Memory B cell (primary cell): Measurements from ENCODE around the gene ST3GAL6.
A peak's percentile ranks its signal among the peaks of the same experiment; 100 is the strongest.
"Not testable (repeated sequence)": the region's sequence is repeated elsewhere in the genome, so short reads cannot be mapped to it uniquely, and the experiment has no call there.

ENCODE experiments used
- ATAC-seq: fragments of 150-1000 bp; cut with Tn5 transposase; 2 replicates; pipeline ENCODE4 v1.10.0; 2021; ENCODE audit warnings: low read depth, mild to moderate bottlenecking, moderate library complexity
- DNase-seq, 2 donors: peaks; one replicate each; pipeline ENCODE4 v3.0.0; 2022; ENCODE audit warnings: low spot score in 2 of 2
- H3K27ac Mint-ChIP-seq: one replicate; pipeline ENCODE4 v1.8.0; 2022; ENCODE audit warnings: mild to moderate bottlenecking, moderate library complexity, mixed read lengths
- H3K27me3 Mint-ChIP-seq: one replicate; pipeline ENCODE4 v1.8.0; 2022; ENCODE audit warnings: mixed read lengths
- H3K36me3 Mint-ChIP-seq: one replicate; pipeline ENCODE4 v1.8.0; 2022; ENCODE audit warnings: mild to moderate bottlenecking, mixed read lengths
- H3K4me1 Mint-ChIP-seq: one replicate; pipeline ENCODE4 v1.8.0; 2022; ENCODE audit warnings: mixed read lengths
- H3K4me3 Mint-ChIP-seq: one replicate; pipeline ENCODE4 v1.8.0; 2022; ENCODE audit warnings: mild to moderate bottlenecking, moderate library complexity, mixed read lengths
- H3K9me3 Mint-ChIP-seq: one replicate; pipeline ENCODE4 v1.8.0; 2022; ENCODE audit warnings: mixed read lengths

The ST3GAL6 gene

DNA sequence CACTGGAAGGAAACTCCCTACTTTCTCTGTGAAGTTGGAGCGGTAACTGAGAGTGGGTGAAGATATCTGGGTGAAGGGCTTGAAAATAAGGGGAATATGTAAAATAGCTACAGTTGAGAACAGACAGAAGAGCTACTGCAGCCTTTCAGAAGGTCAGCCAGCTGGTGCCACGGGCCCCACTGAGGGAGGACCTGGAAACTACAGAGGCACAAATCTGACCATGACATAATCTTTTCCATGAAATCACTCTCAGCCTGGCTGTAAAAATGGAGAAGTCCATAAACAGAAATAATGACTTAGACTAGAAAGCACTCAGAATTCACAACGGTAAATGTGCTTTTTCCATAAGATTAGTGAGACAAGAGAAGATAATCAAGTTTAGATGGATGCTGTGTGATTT is 46.4 kb downstream of the ST3GAL6 start:
- Mint-ChIP-seq H3K9me3 (no peaks in the 10 kb centered on the region), H3K27me3 (no peaks in the 10 kb centered on the region), H3K36me3 (peaks cover 2% of the 10 kb centered on the region), H3K4me1 (no peaks in the 10 kb centered on the region), H3K27ac (no peak overlapping the region), H3K4me3 (no peak overlapping the region)
- ATAC-seq = no peak
- DNase-seq = no peak

DNA sequence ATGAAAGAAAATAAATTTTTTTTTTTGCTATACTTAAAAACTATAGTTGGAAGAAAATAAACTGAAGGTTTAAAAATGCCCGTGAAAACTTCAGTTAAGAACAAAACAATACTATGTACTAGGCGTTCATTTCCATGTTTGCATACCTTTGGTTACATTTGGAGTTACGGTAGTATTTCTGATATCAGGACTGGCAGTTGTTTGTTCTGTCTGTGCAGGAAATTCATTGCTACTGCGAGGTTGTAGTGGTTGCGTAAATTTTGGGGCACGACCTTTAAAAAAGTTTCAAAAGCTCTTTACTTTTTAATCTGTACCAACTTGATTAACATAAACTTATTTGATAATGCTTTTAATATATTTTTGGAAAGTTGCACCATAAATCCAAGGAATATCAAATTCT is 47.9 kb downstream of the ST3GAL6 start:
- Mint-ChIP-seq H3K4me1 (no peaks in the 10 kb centered on the region), H3K27me3 (no peaks in the 10 kb centered on the region), H3K36me3 (peaks cover 2% of the 10 kb centered on the region), H3K27ac (no peak overlapping the region), H3K4me3 (no peak overlapping the region), H3K9me3 (no peaks in the 10 kb centered on the region)
- no peak for ATAC-seq
- no peak for DNase-seq

DNA sequence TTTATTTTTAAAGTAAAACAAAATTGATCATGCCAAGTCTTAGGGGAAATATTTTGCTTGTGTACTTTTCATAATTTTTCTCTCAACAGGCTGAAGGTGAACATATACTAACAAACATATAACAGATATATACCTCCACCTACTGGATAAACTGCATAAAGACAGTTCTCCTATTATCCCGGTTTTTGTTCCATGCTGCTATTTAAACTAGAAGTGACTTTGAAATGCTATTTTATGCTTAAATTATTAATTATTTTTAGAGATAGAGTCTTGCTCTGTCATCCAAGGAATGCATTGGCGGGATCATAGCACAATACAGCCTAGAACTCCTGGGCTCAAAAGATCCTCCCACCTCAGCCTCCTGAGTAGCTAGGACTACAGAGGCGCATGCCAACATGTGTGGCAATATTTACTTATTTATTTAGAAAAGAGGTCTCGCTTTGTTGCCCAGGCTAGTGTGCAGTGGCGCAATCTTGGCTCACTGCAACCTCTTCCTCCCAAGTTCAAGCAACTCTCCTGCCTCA is 49.8 kb downstream of the ST3GAL6 start:
- H3K4me3 Mint-ChIP-seq = no peak overlapping the region
- H3K27me3 Mint-ChIP-seq = no peaks in the 10 kb centered on the region
- H3K4me1 Mint-ChIP-seq = no peaks in the 10 kb centered on the region
- no peaks in the 10 kb centered on the region for H3K9me3 Mint-ChIP-seq
- no peaks in the 10 kb centered on the region for H3K36me3 Mint-ChIP-seq
- no peak for ATAC-seq
- H3K27ac Mint-ChIP-seq = no peak overlapping the region
- no peak for DNase-seq

DNA sequence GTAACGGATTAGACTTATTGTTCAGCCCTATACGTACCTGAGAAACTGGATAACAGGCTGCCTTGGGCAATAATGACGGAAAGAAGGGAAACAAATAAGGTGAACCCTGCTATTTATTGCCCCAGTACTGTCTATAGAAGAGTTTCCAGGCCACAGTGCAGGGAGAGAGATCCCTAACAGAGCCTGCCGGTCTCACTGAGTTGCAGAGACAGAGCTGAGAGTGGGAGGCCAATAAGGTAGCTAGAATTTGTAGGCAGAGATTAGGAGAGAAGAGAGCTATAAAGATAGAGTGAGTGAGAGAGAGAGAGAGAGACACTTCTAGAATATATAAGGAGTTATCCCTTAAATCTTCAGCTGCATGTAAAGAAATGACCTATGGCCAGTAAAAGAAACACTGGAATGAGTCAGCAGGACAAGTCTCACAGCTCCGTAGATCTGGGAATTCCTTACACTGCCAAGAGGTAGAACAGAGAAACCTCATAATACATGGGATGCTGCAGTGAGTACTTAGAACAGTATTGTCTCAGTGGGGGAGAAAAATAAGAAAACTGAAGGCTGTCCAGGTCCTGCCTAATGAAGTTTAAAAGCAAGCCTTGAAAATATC is 51.8 kb downstream of the ST3GAL6 start:
- no peak for ATAC-seq
- no peaks in the 10 kb centered on the region for H3K9me3 Mint-ChIP-seq
- H3K36me3 Mint-ChIP-seq = no peaks in the 10 kb centered on the region
- no peak for DNase-seq
- H3K4me1 Mint-ChIP-seq = no peaks in the 10 kb centered on the region
- no peak overlapping the region for H3K27ac Mint-ChIP-seq
- H3K4me3 Mint-ChIP-seq = no peak overlapping the region
- H3K27me3 Mint-ChIP-seq = no peaks in the 10 kb centered on the region

DNA sequence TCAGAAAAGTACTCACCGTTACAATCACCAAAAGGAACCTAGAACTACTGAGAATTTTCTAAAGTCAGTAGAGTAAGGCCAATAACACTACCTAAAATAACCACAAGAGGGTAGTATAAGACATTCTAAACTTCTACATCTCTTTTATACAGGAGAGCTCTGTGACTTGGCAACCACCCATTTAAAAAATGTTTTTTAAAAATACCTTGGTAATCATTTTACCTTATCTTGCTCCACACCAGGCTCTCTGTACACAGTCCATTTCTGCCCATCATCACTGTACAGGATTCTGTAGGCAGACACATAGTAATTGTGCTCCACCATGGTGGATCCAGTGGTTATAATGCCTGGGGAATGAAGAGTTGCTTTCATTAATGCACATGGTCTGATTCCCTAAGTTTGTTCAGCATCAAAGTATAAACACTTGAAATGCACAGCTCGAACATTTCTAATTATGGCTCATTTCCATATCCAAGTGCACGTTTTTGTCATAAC is 54.5 kb downstream of the ST3GAL6 start:
- Mint-ChIP-seq H3K36me3 (no peaks in the 10 kb centered on the region), H3K27me3 (no peaks in the 10 kb centered on the region), H3K4me1 (no peaks in the 10 kb centered on the region), H3K27ac (no peak overlapping the region), H3K4me3 (no peak overlapping the region), H3K9me3 (no peaks in the 10 kb centered on the region)
- DNase-seq (peak in 1 of 2 donors; percentile 20), ATAC-seq (peak; percentile 53)

DNA sequence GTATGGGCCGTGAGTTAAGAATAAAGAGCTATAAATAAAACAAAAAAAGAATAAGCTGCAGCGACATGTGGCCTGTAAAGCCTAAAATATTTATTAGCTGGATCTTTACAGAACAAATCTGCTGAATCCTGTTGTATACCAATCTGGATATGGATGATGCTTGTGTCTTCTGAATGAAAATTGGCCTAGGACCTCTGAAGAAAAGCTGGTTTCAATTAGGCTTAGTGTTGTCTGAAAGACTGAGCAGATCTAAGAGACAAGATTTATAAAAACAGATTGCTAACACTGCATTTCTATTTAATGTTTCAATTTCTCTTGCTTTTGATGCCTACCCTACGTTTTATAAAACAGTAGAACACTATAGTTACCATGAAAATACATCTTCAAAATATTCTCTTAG is 57.9 kb downstream of the ST3GAL6 start:
- Mint-ChIP-seq H3K27me3 (peaks cover 2% of the 10 kb centered on the region), H3K36me3 (no peaks in the 10 kb centered on the region), H3K9me3 (no peaks in the 10 kb centered on the region), H3K27ac (no peak overlapping the region), H3K4me1 (no peaks in the 10 kb centered on the region), H3K4me3 (no peak overlapping the region)
- ATAC-seq (no peak), DNase-seq (no peak)

DNA sequence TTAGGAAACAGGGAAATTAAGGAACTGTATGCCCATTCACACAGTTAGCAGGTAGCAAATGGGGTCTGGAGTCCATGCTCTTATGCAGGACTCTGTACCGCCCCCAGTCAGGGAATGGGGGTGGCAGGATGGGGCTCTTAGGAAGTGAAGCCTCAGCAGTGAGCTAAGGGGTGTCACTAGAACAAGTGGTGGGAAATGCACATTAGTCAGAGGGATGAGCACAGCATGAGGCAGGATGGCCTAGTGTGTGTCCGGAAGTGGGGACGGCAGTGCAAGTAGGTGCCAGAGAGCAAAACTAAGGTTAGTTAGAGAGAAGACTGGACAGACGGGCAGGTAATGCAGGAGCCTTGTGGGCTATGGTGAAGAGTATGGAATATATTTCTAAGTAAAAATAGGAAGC is 60.7 kb downstream of the ST3GAL6 start:
- no peak for DNase-seq
- Mint-ChIP-seq H3K4me1 (no peaks in the 10 kb centered on the region), H3K9me3 (peaks cover 1% of the 10 kb centered on the region), H3K36me3 (no peaks in the 10 kb centered on the region), H3K4me3 (no peak overlapping the region), H3K27me3 (peaks cover 2% of the 10 kb centered on the region), H3K27ac (no peak overlapping the region)
- no peak for ATAC-seq

DNA sequence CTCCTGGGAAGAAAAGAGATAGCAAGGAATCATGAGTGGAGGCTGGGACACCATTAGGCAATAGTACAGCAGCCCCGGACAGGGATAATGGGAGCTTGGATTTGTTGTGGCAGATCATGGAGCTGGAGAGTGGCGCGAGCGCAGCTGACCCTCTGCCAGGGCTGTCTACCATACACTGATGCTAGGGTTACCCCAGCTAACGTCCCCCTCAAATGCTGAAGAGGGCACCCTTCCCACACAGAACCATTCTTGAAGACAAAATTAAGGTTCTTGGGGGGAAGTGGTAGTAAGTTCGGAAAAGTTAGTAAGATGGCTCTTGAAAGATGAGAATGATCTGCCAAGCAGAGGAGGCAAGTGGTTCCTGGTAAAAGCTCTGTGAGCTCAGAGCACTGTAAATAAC is 61.1 kb downstream of the ST3GAL6 start:
- H3K4me1 Mint-ChIP-seq = no peaks in the 10 kb centered on the region

DNA sequence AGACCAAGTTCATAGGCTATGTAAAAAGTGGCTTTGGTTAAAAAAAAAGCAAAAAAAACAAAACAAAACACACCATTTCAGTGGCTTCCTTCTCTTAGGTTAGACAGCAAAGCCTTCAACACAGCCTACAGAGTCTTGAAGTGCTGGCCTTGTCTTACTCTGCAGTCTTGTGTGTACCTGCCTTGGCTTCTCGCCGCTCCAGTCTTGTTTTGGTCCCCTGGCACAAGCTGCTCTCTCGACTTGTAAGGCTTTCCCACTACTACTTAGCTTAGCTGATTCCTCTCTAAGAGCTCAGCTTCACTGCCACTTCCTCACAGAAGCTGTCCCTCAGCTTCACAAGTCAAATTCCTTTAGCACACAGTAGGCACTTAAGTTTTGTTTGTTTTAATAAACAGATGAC is 63.0 kb downstream of the ST3GAL6 start:
- Mint-ChIP-seq H3K27ac (no peak overlapping the region), H3K9me3 (peaks cover 7% of the 10 kb centered on the region), H3K27me3 (peaks cover 2% of the 10 kb centered on the region), H3K36me3 (no peaks in the 10 kb centered on the region), H3K4me1 (no peaks in the 10 kb centered on the region), H3K4me3 (no peak overlapping the region)
- ATAC-seq (no peak), DNase-seq (no peak)

More for the DNA sequence above, 61.1 kb downstream of the ST3GAL6 start:
- peaks cover 2% of the 10 kb centered on the region for H3K9me3 Mint-ChIP-seq
- H3K4me3 Mint-ChIP-seq = no peak overlapping the region
- no peaks in the 10 kb centered on the region for H3K36me3 Mint-ChIP-seq
- H3K27me3 Mint-ChIP-seq = peaks cover 2% of the 10 kb centered on the region
- DNase-seq = no peak
- no peak overlapping the region for H3K27ac Mint-ChIP-seq
- ATAC-seq = no peak

DNA sequence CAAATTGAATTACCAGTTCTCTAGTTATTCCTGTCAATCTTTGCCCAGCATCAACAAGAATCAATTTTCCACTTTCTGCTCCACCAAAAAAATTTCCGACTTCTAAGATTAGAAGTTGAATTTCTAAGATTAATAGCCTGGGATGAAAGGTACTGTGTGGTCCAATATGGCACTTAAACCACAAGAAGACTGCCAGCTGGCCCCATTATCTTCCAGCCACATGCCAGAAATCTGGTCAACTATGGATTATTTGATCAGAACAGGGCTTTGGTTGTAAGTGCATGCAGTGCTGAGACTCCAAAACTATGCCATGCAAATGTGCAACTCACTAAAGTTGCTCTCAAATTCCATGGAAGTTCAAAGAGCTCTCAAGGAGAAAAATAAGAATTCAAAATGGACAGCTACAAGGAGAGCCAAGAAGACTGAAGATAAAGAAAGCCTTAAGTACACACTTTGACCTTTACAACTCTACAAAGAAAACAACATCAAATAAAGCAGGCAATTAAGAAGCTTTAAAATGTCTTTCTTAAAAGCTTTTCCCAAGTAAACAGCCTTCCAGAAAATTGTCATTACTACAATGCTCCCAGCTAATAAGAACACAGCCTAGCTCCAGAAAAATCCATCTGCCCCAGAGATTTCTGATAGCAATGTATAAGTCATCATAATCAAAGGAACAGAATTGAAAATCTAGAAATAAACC is 64.2 kb downstream of the ST3GAL6 start:
- Mint-ChIP-seq H3K36me3 (no peaks in the 10 kb centered on the region), H3K9me3 (peaks cover 9% of the 10 kb centered on the region), H3K27me3 (peaks cover 2% of the 10 kb centered on the region), H3K4me1 (no peaks in the 10 kb centered on the region), H3K27ac (no peak overlapping the region), H3K4me3 (no peak overlapping the region)
- no peak for DNase-seq
- no peak for ATAC-seq

DNA sequence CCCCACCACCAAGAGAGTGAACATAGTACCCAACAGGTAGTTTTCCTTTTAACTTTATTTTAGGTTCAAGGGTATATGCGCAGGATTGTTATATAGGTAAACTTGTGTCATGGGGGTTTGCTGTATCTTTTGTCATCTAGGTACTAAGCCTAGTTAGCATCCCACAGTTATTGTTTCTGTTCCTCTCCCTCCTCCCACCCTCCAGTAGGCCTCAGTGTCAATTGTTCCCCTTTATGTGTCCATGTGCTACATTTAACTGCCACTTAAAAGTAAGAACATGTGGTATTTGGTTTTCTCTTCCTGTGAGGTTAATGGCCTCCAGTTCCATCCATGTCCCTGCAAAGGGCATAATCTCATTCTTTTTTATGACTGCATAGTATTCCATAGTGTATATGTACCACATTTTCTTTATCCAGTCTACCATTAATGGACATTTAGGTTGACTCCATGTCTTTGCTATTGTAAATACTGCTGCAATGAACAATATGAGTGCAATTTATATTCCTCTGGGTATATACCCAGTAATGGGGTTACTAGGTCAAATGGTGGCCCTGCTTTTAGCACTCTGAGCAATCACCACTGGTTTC is 66.2 kb downstream of the ST3GAL6 start:
- Mint-ChIP-seq H3K9me3 (peaks cover 9% of the 10 kb centered on the region), H3K27ac (no peak overlapping the region), H3K36me3 (no peaks in the 10 kb centered on the region), H3K4me3 (no peak overlapping the region), H3K4me1 (no peaks in the 10 kb centered on the region), H3K27me3 (no peaks in the 10 kb centered on the region)
- ATAC-seq (no peak), DNase-seq (no peak)

DNA sequence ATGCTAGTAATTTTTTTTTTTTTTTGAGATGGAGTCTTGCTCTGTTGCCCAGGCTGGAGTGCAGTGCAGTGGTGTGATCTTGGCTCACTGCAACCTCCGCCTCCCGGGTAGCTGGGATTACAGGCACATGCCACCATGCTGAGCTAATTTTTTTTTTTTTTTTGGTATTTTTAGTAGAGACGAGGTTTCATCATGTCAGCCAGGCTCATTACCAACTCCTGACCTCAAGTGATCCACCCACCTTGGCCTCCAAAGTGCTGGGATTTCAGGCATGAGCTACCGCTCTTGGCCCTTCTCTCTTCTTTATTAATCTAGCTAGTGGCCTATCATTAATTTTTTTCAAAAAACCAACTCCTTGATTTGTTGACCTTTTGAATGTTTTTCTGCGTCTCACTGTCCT is 67.9 kb downstream of the ST3GAL6 start:
- H3K9me3 Mint-ChIP-seq, H3K36me3 Mint-ChIP-seq, H3K4me3 Mint-ChIP-seq, H3K27me3 Mint-ChIP-seq, ATAC-seq, DNase-seq, H3K4me1 Mint-ChIP-seq, H3K27ac Mint-ChIP-seq: not testable (repeated sequence)

DNA sequence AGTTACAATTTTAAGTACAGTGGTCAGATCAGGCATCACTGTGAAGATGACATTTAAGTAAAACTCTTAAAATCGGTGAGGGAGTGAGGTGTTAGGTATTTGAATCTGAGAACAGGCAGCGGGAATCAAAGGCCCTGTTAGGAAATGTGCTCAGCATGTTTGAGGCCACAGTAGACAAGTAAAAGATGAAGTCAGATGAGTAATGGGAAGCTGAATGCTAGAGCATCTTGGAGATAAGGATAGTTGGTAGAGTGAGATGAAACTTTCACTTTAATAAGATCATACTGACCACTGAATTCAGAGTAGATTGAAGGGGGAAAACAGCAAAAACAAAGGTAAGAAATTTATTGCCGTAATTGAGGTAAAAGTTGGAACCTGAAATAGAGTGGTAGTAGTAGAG is 76.7 kb downstream of the ST3GAL6 start:
- Mint-ChIP-seq H3K4me3 (no peak overlapping the region), H3K4me1 (no peaks in the 10 kb centered on the region), H3K36me3 (peaks cover 3% of the 10 kb centered on the region), H3K27me3 (peaks cover 4% of the 10 kb centered on the region), H3K27ac (no peak overlapping the region), H3K9me3 (peaks cover 2% of the 10 kb centered on the region)
- DNase-seq (no peak), ATAC-seq (no peak)

DNA sequence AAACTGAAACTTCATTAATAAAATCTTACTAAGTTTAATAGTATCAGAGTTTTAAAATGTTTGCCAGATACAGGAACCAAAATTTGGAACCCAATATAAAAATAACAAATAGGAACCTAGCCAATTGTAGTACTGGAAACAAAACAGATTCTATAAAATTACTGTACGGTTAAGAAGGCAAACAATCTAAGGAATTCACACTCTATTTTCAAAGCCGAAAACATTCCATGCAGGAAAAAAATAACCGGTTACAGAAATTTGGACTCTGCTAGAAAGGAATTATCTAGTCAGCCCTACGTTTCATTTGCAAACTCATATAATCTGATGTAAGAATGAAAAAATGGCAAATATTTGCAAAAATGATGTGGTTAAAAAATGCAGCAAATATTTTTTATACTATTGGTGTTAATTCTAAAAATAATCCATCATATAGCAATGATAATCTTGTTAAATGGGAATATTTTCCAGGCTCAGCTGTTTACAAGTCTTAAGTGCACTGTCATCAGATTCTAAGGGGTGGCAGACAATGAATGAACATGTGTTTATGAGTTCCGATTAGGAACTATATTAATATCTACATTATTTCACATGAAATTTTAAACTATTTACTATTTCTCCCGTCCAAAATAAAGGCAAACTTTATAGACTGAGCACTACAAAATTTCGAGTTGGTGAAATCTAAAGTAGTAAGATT is 80.3 kb downstream of the ST3GAL6 start:
- Mint-ChIP-seq H3K4me3 (no peak overlapping the region), H3K27ac (no peak overlapping the region), H3K36me3 (peaks cover 3% of the 10 kb centered on the region), H3K4me1 (no peaks in the 10 kb centered on the region), H3K27me3 (peaks cover 4% of the 10 kb centered on the region), H3K9me3 (peaks cover 2% of the 10 kb centered on the region)
- no peak for ATAC-seq
- DNase-seq = no peak
